ENCODE data around the gene TASOR2. TPM values are rescaled to one million over a fixed set of nuclear protein-coding genes. Genes with fewer than 3 reads are reported as not detected.
A peak's percentile ranks its signal among the peaks of the same experiment; 100 is the strongest.

Gene TASOR2
- total and polyA plus RNA-seq, 9 of the 15 experiments (the other 6 are each of a cell fraction or from before 2014, with no cell fraction given), result 12.7 to 75.3 (median 52.3) TPM

GRCh38 chr10:5681930-5682329 is 2.7 kb upstream of the TASOR2 start (continued):
- no peak for TF ChIP-seq ZFX (CRISPR knock-in tag; IDR thresholded peaks at IDR 0.05)
- TF ChIP-seq BRD9 (IDR thresholded peaks at IDR 0.05; ENCODE audit: low read depth, partially characterized antibody), result no peak
- TF ChIP-seq ZKSCAN8 (CRISPR knock-in tag; IDR thresholded peaks at IDR 0.05), result no peak
- no peak for TF ChIP-seq POU5F1 (IDR thresholded peaks at IDR 0.05; ENCODE audit: borderline replicate concordance, low read depth, low read length, partially characterized antibody)
- TF ChIP-seq ZNF644 (tag; IDR thresholded peaks at IDR 0.05; ENCODE audit: low read depth), result no peak
- TF ChIP-seq ATF1 (CRISPR knock-in tag; IDR thresholded peaks at IDR 0.05), result no peak
- TF ChIP-seq ATF1 (tag; IDR thresholded peaks at IDR 0.05), result no peak
- TF ChIP-seq GTF2F1 (IDR thresholded peaks at IDR 0.05; ENCODE audit: low read depth, low read length), result no peak
- no peak for TF ChIP-seq ZFPM2 (CRISPR knock-in tag; IDR thresholded peaks at IDR 0.05)
- 0 out of 2 replicates have a peak, but pooled peaks have one; percentile 13 for TF ChIP-seq FOSL1 (tag; conservative IDR thresholded peaks at IDR 0.05)
- no peak for TF ChIP-seq MCM3 (IDR thresholded peaks at IDR 0.05)
- no peak for TF ChIP-seq ZNF140 (CRISPR knock-in tag; IDR thresholded peaks at IDR 0.05)
- TF ChIP-seq SETDB1 (IDR thresholded peaks at IDR 0.05; ENCODE audit: low read length), result no peak
- TF ChIP-seq STAT5A (IDR thresholded peaks at IDR 0.05; ENCODE audit: borderline replicate concordance, low read length), result no peak
- no peak for TF ChIP-seq IRF2 (CRISPR knock-in tag; IDR thresholded peaks at IDR 0.05)
- TF ChIP-seq CBFB (CRISPR knock-in tag; IDR thresholded peaks at IDR 0.05), result no peak
- no peak for TF ChIP-seq IRF9 (tag; IDR thresholded peaks at IDR 0.05)
- TF ChIP-seq, protein P1, sequence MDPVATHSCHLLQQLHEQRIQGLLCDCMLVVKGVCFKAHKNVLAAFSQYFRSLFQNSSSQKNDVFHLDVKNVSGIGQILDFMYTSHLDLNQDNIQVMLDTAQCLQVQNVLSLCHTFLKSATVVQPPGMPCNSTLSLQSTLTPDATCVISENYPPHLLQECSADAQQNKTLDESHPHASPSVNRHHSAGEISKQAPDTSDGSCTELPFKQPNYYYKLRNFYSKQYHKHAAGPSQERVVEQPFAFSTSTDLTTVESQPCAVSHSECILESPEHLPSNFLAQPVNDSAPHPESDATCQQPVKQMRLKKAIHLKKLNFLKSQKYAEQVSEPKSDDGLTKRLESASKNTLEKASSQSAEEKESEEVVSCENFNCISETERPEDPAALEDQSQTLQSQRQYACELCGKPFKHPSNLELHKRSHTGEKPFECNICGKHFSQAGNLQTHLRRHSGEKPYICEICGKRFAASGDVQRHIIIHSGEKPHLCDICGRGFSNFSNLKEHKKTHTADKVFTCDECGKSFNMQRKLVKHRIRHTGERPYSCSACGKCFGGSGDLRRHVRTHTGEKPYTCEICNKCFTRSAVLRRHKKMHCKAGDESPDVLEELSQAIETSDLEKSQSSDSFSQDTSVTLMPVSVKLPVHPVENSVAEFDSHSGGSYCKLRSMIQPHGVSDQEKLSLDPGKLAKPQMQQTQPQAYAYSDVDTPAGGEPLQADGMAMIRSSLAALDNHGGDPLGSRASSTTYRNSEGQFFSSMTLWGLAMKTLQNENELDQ (CRISPR knock-in tag; IDR thresholded peaks at IDR 0.05; ENCODE audit: borderline replicate concordance), result no peak
- no peak for TF ChIP-seq NR1H2 (CRISPR knock-in tag; IDR thresholded peaks at IDR 0.05)
- no peak for TF ChIP-seq SMAD1 (IDR thresholded peaks at IDR 0.05; ENCODE audit: low read depth, low read length, partially characterized antibody)
- no peak for TF ChIP-seq ZKSCAN1 (IDR thresholded peaks at IDR 0.05; ENCODE audit: low read depth, low read length)
- no peak for TF ChIP-seq MCM2 (IDR thresholded peaks at IDR 0.05; ENCODE audit: low read depth)
- TF ChIP-seq RBM34 (IDR thresholded peaks at IDR 0.05; ENCODE audit: borderline replicate concordance, insufficient read depth, low read length), result no peak
- TF ChIP-seq ARNT (IDR thresholded peaks at IDR 0.05), result no peak
- TF ChIP-seq, protein P2, sequence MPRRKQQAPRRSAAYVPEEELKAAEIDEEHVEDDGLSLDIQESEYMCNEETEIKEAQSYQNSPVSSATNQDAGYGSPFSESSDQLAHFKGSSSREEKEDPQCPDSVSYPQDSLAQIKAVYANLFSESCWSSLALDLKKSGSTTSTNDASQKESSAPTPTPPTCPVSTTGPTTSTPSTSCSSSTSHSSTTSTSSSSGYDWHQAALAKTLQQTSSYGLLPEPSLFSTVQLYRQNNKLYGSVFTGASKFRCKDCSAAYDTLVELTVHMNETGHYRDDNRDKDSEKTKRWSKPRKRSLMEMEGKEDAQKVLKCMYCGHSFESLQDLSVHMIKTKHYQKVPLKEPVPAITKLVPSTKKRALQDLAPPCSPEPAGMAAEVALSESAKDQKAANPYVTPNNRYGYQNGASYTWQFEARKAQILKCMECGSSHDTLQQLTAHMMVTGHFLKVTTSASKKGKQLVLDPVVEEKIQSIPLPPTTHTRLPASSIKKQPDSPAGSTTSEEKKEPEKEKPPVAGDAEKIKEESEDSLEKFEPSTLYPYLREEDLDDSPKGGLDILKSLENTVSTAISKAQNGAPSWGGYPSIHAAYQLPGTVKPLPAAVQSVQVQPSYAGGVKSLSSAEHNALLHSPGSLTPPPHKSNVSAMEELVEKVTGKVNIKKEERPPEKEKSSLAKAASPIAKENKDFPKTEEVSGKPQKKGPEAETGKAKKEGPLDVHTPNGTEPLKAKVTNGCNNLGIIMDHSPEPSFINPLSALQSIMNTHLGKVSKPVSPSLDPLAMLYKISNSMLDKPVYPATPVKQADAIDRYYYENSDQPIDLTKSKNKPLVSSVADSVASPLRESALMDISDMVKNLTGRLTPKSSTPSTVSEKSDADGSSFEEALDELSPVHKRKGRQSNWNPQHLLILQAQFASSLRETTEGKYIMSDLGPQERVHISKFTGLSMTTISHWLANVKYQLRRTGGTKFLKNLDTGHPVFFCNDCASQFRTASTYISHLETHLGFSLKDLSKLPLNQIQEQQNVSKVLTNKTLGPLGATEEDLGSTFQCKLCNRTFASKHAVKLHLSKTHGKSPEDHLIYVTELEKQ (CRISPR knock-in tag; IDR thresholded peaks at IDR 0.05), result no peak
- TF ChIP-seq POLR2G (IDR thresholded peaks at IDR 0.05; ENCODE audit: low read depth, low read length), result no peak

Measured in K562 (cell line).